ENCODE measurements around the gene COL23A1. TPM values are rescaled to one million over a fixed set of nuclear protein-coding genes. Genes with fewer than 3 reads are reported as not detected.
"Not testable (repeated sequence)": the region's sequence is repeated elsewhere in the genome, so short reads cannot be mapped to it uniquely, and the experiment has no call there.

The COL23A1 gene
- total RNA-seq, 1 experiment from 2014 or later, result 5.7 TPM

DNA sequence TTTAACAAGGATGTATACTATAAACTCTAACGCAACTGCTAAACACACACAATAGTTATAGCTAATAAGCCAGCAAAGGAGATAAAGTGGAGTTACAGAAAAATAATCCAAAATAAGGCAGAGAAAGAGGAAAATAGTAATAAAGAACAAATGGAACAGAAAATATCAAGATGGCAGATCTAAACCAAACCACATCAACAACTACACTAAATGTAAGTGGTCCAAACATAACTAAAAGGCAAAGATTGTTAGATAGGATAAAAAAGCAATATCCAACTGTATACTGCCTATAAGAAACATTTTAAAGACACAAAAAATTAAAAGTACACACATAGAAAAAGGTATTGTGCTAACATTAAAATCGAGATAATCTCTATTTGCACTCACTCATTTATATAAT lies 5.6 kb upstream of the COL23A1 start:
- Histone ChIP-seq H2AFZ (ENCODE audit: low read length) (no peak overlapping the region), H3K79me2 (ENCODE audit: low read length) (no peaks in the 10 kb centered on the region), H3K4me3 (ENCODE audit: low read length) (no peak overlapping the region), H3K9me2 (replicated peaks; ENCODE audit: insufficient read depth, low read length) (no peaks in the 10 kb centered on the region), H3K4me2 (ENCODE audit: low read depth, low read length, poor library complexity, severe bottlenecking) (no peak overlapping the region), H3K9ac (ENCODE audit: low read length) (no peak overlapping the region), H3K27me3 (ENCODE audit: low read length) (no peaks in the 10 kb centered on the region), H4K20me1 (ENCODE audit: insufficient read depth, low read depth, low read length) (no peaks in the 10 kb centered on the region), H3K36me3 (ENCODE audit: insufficient read depth, low read length) (peaks cover 13% of the 10 kb centered on the region), H3K4me1 (ENCODE audit: low read length) (no peaks in the 10 kb centered on the region), H3K9me3 (ENCODE audit: low read length) (peaks cover 17% of the 10 kb centered on the region), H3K27ac (ENCODE audit: low read length) (no peak overlapping the region)
- no peak for DNase-seq

DNA sequence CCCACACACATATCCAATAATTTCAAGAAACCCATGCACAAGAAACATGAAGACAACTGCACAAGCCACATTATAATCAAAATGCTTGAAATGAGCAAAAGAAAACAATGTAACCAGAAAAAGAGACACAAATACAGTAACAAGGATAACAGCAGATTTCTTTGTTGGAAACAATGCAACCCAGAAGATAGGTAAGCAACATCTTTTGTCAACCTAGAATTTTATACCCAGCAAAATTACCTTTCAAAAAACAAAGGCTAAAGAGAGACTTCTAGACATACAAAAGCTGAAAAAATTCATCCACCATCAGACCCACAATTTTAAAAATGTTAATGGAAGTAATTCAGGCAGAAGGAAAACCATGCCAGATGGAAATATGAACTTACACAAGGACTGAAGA lies 5.0 kb upstream of the COL23A1 start:
- Histone ChIP-seq H2AFZ (ENCODE audit: low read length) (no peak overlapping the region), H3K79me2 (ENCODE audit: low read length) (no peaks in the 10 kb centered on the region)

DNA sequence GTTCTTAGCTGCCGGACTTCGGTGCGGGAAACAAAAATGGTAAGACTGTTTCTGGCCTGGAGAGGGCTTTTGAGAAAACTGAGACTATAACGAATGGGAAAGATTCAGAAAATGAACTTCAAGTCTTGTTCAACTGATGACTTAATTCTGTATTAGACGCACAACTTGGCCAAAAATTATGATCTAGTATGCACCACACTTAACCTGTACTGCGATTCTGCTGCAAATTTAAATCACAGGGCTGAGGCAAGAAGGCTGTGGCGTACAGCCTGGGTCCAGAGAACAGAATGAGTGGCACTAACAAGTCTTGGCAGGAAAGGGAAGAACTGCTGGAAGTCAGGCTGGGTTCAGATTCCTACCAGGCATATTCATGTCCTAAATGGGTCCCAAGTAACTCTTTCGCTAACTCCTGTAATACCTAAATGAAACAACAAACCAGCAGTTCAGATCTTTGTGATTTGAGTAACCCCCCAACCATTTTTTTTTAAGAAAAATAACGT lies 781 bp upstream of the COL23A1 start:
- no peak for DNase-seq
- no peaks in the 10 kb centered on the region for H3K27me3 ChIP-seq (ENCODE audit: low read length)
- no peak overlapping the region for H2AFZ ChIP-seq (ENCODE audit: low read length)
- H3K4me1 ChIP-seq (ENCODE audit: low read length), result no peaks in the 10 kb centered on the region
- H3K9ac ChIP-seq (ENCODE audit: low read length), result no peak overlapping the region
- peaks cover 10% of the 10 kb centered on the region for H3K9me3 ChIP-seq (ENCODE audit: low read length)
- peaks cover 6% of the 10 kb centered on the region for H3K36me3 ChIP-seq (ENCODE audit: insufficient read depth, low read length)
- no peak overlapping the region for H3K4me2 ChIP-seq (ENCODE audit: low read depth, low read length, poor library complexity, severe bottlenecking)
- H3K27ac ChIP-seq (ENCODE audit: low read length), result no peak overlapping the region
- no peaks in the 10 kb centered on the region for H3K79me2 ChIP-seq (ENCODE audit: low read length)
- H4K20me1 ChIP-seq (ENCODE audit: insufficient read depth, low read depth, low read length), result no peaks in the 10 kb centered on the region
- H3K9me2 ChIP-seq (replicated peaks; ENCODE audit: insufficient read depth, low read length), result no peaks in the 10 kb centered on the region
- H3K4me3 ChIP-seq (ENCODE audit: low read length), result no peak overlapping the region

More for the DNA sequence above, 5.0 kb upstream of the COL23A1 start:
- Histone ChIP-seq H3K27me3 (ENCODE audit: low read length) (no peaks in the 10 kb centered on the region), H3K27ac (ENCODE audit: low read length) (no peak overlapping the region), H3K9me3 (ENCODE audit: low read length) (peaks cover 17% of the 10 kb centered on the region), H3K4me3 (ENCODE audit: low read length) (no peak overlapping the region), H3K4me1 (ENCODE audit: low read length) (no peaks in the 10 kb centered on the region), H4K20me1 (ENCODE audit: insufficient read depth, low read depth, low read length) (no peaks in the 10 kb centered on the region), H3K4me2 (ENCODE audit: low read depth, low read length, poor library complexity, severe bottlenecking) (no peak overlapping the region), H3K9me2 (replicated peaks; ENCODE audit: insufficient read depth, low read length) (no peaks in the 10 kb centered on the region), H3K36me3 (ENCODE audit: insufficient read depth, low read length) (peaks cover 8% of the 10 kb centered on the region), H3K9ac (ENCODE audit: low read length) (no peak overlapping the region)
- DNase-seq, result no peak

DNA sequence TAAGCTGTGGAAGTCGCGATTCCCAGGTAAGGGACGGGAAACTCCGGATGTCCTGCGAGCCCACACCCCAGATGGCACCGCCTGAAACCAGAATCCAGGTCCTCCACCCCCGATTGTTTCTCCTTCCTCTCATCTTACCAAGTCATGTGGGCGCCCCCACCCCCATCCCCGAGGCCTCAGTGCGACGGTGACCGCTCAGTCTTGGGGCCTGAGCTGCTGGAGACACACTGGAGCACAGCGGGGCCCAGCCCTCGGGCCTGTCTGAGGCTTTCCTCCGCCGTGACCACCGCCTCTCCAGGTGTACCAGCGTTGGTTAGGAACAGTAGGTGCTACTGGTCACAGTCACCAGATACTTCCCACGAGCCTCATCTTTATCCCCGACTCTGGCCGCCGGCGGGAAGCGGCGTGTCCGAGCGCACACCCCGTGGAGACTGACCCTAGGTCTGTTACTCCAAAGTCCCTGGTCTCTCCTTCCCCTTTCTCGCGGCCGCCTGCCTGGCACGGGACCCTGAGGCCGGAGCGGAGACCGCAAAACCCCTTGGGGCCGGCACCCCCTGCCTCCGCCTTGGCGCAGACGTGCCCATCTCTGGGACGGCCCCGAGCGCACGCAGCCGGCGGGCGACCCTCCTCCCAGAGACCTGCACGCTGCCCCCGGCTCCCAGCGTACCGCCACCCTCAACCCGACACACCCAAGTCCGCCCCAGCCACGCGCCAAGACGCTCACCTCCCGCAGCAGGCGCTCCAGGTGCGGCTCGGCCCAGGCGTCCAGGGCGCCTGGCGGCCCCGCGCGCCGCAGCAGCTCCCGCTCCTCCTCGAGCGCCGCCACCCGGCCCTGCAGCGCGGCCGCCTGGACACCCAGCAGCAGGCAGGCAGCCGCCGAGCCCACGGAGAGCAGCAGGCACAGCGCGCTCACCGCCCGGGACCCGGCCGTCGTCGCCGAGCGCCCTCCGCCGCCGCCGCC lies 733 bp downstream of the COL23A1 start:
- Histone ChIP-seq H3K79me2 (ENCODE audit: low read length) (no peaks in the 10 kb centered on the region), H3K27me3 (ENCODE audit: low read length) (no peaks in the 10 kb centered on the region), H3K4me2 (ENCODE audit: low read depth, low read length, poor library complexity, severe bottlenecking) (no peak overlapping the region), H3K9me2 (replicated peaks; ENCODE audit: insufficient read depth, low read length) (no peaks in the 10 kb centered on the region), H2AFZ (ENCODE audit: low read length) (no peak overlapping the region), H3K36me3 (ENCODE audit: insufficient read depth, low read length) (no peaks in the 10 kb centered on the region), H3K9me3 (ENCODE audit: low read length) (no peaks in the 10 kb centered on the region), H3K27ac (ENCODE audit: low read length) (no peak overlapping the region), H3K4me1 (ENCODE audit: low read length) (no peaks in the 10 kb centered on the region), H3K9ac (ENCODE audit: low read length) (no peak overlapping the region), H3K4me3 (ENCODE audit: low read length) (no peak overlapping the region), H4K20me1 (ENCODE audit: insufficient read depth, low read depth, low read length) (no peaks in the 10 kb centered on the region)
- DNase-seq, result no peak

DNA sequence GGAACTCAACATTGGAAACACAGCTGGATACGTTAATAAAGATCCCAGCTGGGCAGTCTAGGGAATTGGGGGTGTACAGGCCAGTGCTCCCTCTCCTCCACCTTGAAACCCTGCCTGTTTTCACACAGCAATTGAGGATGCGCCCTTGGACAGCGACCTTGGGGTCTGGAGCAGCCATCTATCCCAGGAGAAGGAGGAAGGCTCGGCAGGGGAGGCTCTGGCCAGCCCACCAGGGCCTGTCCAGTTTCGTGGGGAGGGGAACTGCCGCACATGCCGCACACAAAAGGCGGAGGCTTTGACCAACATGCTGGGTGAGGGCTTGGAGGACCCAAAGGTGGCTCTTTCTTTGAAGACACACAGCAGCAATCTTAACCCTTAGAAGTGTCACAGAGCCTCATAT lies 1.4 kb downstream of the COL23A1 start:
- Histone ChIP-seq H4K20me1 (ENCODE audit: insufficient read depth, low read depth, low read length) (no peaks in the 10 kb centered on the region), H3K27me3 (ENCODE audit: low read length) (no peaks in the 10 kb centered on the region), H3K9me3 (ENCODE audit: low read length) (no peaks in the 10 kb centered on the region), H3K4me2 (ENCODE audit: low read depth, low read length, poor library complexity, severe bottlenecking) (no peak overlapping the region), H3K27ac (ENCODE audit: low read length) (no peak overlapping the region), H3K4me3 (ENCODE audit: low read length) (no peak overlapping the region), H3K9me2 (replicated peaks; ENCODE audit: insufficient read depth, low read length) (no peaks in the 10 kb centered on the region), H3K4me1 (ENCODE audit: low read length) (no peaks in the 10 kb centered on the region), H3K36me3 (ENCODE audit: insufficient read depth, low read length) (no peaks in the 10 kb centered on the region), H2AFZ (ENCODE audit: low read length) (no peak overlapping the region), H3K9ac (ENCODE audit: low read length) (no peak overlapping the region), H3K79me2 (ENCODE audit: low read length) (no peaks in the 10 kb centered on the region)
- DNase-seq, result no peak

DNA sequence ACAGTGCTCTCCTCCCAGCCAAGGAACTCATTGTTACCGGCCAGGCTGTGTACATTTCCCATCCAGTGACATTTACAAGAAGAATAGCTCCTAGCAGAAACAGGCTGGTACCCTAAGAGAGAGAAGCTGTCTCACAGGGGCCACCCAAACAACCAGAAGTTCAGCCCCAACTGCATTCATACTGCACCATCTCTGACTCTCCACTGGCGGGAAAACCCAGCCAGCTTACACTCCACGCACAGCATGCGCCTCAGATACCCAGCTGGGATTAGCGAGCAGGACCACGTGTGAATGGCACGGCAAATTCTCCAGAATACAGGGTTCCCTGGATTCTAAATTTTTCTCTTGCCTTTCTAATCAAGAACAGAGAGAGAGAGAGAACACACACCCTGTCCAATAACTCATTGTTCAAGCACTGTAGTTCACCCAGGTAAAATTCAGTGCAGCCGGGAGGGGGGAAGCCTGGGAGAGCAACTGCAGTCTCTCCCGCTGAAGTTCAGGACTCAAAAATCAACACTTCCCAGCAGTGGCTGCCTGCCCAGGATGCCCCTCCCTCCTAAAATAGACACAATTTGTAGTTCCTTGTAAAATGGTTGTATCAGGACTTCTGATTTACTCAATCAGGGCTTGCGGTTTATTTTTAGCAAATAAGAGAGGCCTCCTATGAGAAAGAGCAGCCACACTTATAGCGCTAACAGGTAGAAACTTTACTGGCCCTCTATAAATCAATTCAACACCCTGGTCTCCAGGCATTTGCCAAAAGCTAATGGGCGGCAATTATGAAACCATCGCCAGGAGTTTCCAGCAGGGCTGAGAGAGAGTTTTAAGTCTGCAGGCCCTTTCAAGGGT lies 2.2 kb downstream of the COL23A1 start:
- no peak overlapping the region for H3K4me2 ChIP-seq (ENCODE audit: low read depth, low read length, poor library complexity, severe bottlenecking)
- no peak overlapping the region for H2AFZ ChIP-seq (ENCODE audit: low read length)
- H3K27ac ChIP-seq (ENCODE audit: low read length), result no peak overlapping the region
- H3K27me3 ChIP-seq (ENCODE audit: low read length), result no peaks in the 10 kb centered on the region
- H3K9ac ChIP-seq (ENCODE audit: low read length), result no peak overlapping the region
- no peaks in the 10 kb centered on the region for H3K9me3 ChIP-seq (ENCODE audit: low read length)
- no peak overlapping the region for H3K4me3 ChIP-seq (ENCODE audit: low read length)
- no peaks in the 10 kb centered on the region for H4K20me1 ChIP-seq (ENCODE audit: insufficient read depth, low read depth, low read length)
- no peaks in the 10 kb centered on the region for H3K36me3 ChIP-seq (ENCODE audit: insufficient read depth, low read length)
- DNase-seq, result no peak
- no peaks in the 10 kb centered on the region for H3K79me2 ChIP-seq (ENCODE audit: low read length)
- no peaks in the 10 kb centered on the region for H3K9me2 ChIP-seq (replicated peaks; ENCODE audit: insufficient read depth, low read length)
- H3K4me1 ChIP-seq (ENCODE audit: low read length), result no peaks in the 10 kb centered on the region

DNA sequence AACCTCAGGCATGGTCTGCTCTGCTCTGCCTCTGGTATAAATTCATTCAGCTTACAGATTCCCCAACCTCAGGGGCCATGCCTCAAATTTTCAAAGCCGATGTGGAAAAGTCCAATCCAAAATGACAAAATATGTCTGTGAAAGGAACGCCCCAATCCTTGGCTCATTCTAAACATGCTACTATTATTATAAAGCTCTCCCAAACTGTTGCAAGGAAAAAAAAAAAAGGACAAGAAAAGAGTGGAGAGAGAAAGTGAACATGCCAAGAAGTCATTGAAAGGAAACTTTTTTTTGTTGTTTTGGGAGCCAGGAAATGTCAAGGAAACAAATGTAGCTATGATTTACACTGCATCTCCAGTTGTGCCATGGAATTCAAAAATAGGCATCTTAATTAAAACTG lies 3.8 kb downstream of the COL23A1 start:
- Histone ChIP-seq H3K36me3 (ENCODE audit: insufficient read depth, low read length) (no peaks in the 10 kb centered on the region), H3K9me2 (replicated peaks; ENCODE audit: insufficient read depth, low read length) (no peaks in the 10 kb centered on the region), H3K4me2 (ENCODE audit: low read depth, low read length, poor library complexity, severe bottlenecking) (no peak overlapping the region), H3K79me2 (ENCODE audit: low read length) (no peaks in the 10 kb centered on the region), H2AFZ (ENCODE audit: low read length) (no peak overlapping the region), H3K27me3 (ENCODE audit: low read length) (no peaks in the 10 kb centered on the region), H3K27ac (ENCODE audit: low read length) (no peak overlapping the region), H3K4me1 (ENCODE audit: low read length) (no peaks in the 10 kb centered on the region), H3K9me3 (ENCODE audit: low read length) (no peaks in the 10 kb centered on the region), H4K20me1 (ENCODE audit: insufficient read depth, low read depth, low read length) (no peaks in the 10 kb centered on the region), H3K9ac (ENCODE audit: low read length) (no peak overlapping the region), H3K4me3 (ENCODE audit: low read length) (no peak overlapping the region)
- no peak for DNase-seq

DNA sequence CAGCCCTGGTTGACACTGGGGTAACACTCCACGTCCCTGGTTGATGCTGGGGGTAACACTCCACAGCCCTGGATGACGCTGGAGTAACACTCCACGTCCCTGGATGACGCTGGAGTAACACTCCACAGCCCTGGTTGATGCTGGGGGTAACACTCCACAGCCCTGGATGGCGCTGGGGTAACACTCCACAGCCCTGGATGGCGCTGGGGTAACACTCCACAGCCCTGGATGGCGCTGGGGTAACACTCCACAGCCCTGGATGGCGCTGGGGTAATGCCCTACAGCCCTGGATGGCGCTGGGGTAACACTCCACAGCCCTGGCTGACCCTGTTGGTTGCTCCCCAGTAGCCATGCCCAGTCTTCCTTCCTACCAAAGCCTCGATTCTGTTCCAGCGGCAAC lies 4.8 kb downstream of the COL23A1 start:
- H3K4me3 ChIP-seq (ENCODE audit: low read length); H3K4me2 ChIP-seq (ENCODE audit: low read depth, low read length, poor library complexity, severe bottlenecking); H3K4me1 ChIP-seq (ENCODE audit: low read length); H3K79me2 ChIP-seq (ENCODE audit: low read length); H3K9me2 ChIP-seq (replicated peaks; ENCODE audit: insufficient read depth, low read length); H3K27me3 ChIP-seq (ENCODE audit: low read length); H3K9me3 ChIP-seq (ENCODE audit: low read length); H2AFZ ChIP-seq (ENCODE audit: low read length); H3K36me3 ChIP-seq (ENCODE audit: insufficient read depth, low read length); H4K20me1 ChIP-seq (ENCODE audit: insufficient read depth, low read depth, low read length); H3K9ac ChIP-seq (ENCODE audit: low read length); H3K27ac ChIP-seq (ENCODE audit: low read length): not testable (repeated sequence)
- peak; percentile 71 for DNase-seq
